GM19463 (cell line): ENCODE results near the gene TBC1D16.
"Not testable (repeated sequence)": the region's sequence is repeated elsewhere in the genome, so short reads cannot be mapped to it uniquely, and the experiment has no call there.

ENCODE experiments used
- ATAC-seq: cut with Tn5 transposase; IDR thresholded peaks from one replicate; pipeline ENCODE4 v1.9.1; 2021; ENCODE audit warnings: mild to moderate bottlenecking, moderate library complexity; ENCODE audit not compliant: unreplicated experiment

The TBC1D16 gene

GRCh38 chr17:79897243-79898063 is 138.2 kb downstream of the TBC1D16 start:
- no peak for ATAC-seq

GRCh38 chr17:79893457-79893856 is 142.2 kb downstream of the TBC1D16 start:
- ATAC-seq = not testable (repeated sequence)

GRCh38 chr17:79892457-79893241 is 143.0 kb downstream of the TBC1D16 start:
- no peak for ATAC-seq

GRCh38 chr17:79891113-79891730 is 144.4 kb downstream of the TBC1D16 start:
- ATAC-seq = no peak

GRCh38 chr17:79890706-79891105 is 145.0 kb downstream of the TBC1D16 start:
- no peak for ATAC-seq

- ATAC-seq = no peak
These were observed 146.6 kb downstream of the TBC1D16 start for GRCh38 chr17:79888811-79889634.

- ATAC-seq = no peak
These were observed 147.6 kb downstream of the TBC1D16 start for GRCh38 chr17:79888009-79888540.

GRCh38 chr17:79887451-79887991 is 148.2 kb downstream of the TBC1D16 start:
- no peak for ATAC-seq

- ATAC-seq = no peak
These were observed 152.5 kb downstream of the TBC1D16 start for GRCh38 chr17:79883202-79883601.
